GM18507 (cell line): ENCODE results near the gene IQSEC2.
A peak's percentile ranks its signal among the peaks of the same experiment; 100 is the strongest.

Source experiments
- DNase-seq: peaks from one replicate; pipeline ENCODE4 v3.0.0; 2011; ENCODE audit warnings: low read depth; ENCODE audit not compliant: insufficient read length; ENCODE audit errors: extremely low spot score
- FAIRE-seq: peaks from 2 replicates; lab custom pipeline; 2011; peaks lifted over from hg19 to GRCh38; lab: Jason Lieb, UNC

The IQSEC2 gene

DNA sequence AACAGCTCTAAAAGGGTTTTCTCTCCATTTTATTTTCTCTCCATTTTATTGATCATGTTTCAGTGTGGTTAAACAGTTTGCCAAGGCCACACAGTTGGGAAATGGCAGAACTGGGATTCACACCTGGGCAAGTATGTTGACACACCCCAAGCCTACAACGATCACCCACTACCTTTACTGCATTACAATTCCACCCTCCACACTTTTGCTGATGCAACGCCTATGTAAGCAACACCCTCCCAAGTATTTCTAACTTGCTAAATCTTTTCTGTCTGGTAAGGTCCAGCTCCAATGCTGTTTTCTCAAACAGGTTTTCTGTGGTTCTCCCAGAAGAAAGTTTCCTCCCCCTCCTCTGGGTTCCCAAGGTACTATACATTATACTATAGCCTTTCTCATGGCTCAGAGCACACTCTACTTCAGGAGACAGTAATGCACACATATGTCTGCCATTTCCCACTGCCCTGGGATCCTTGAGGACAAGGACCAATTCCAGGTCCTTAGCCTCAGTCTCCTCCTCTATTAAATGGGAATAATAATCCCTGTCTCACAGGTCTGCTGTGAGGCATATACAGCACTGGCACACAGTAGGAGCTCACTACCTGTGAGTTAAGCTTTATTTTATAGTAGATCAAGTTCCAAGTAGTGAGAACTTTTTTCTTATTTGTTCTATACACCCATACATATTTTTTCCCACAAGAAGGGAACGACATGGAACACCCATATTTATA, 27.9 kb downstream of the IQSEC2 start:
- no peak for DNase-seq
- FAIRE-seq: no peak

DNA sequence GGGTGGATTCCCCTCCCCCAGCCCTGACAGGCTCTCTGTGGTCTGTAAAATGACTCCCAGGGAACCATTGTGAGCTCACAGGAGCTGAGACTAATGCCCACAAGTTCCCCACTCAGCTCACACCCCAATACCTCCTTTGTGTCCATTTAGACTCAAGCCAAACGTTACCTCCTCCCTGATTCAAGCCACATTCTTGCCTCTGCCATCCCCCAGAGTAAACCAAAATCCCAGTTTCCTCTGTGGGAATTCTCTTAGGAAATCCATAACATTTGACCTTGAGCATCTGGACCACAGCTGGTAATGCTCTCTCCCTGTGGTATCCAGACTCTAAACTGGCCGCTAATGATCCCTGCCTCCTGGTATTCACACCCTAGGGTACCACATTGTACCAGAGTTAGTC, 30.1 kb downstream of the IQSEC2 start:
- no peak for FAIRE-seq

DNA sequence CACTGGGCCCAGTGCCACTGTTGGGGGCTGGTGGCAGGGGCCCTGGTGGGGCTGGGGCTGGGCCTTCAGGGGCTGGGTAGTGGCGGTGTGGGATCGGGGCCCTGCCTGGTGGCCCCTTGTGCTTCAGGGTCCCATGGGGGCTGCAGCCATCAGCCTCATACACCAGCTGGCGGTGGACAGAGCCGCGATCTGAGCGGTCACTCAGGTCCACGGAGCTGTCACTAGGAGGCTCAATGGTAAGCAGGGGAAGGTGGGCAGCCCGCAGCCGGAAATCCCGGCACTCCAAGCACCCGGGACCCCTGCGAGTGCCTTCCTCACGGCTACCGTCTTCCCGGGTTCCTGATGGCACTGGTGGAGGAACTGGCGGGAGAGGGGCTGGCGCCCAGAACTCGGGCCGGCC, 30.8 kb downstream of the IQSEC2 start:
- FAIRE-seq (no peak), DNase-seq (no peak)

More for the DNA sequence above, 30.1 kb downstream of the IQSEC2 start:
- no peak for DNase-seq

- DNase-seq (no peak), FAIRE-seq (no peak)
These were observed 31.9 kb downstream of the IQSEC2 start for GRCh38 chrX:53249408-53250042.

DNA sequence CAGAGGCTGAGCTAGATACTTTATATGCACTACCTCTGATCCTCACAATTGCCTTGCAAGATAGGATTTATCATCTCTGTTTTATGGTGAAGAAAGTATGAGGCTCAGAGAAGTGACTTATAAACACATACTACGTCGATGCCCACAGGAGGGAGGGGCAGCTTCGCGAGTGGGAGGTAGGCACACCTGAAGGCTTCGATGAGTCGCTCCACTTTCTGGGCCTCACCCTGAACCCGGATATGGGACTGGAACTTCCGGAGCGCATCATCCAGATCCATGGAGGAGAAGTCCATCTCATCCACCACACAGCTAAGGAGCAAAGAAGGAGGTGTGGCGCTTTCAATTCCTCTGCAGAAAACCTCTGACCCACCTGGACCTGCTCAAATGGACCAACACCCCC, 33.5 kb downstream of the IQSEC2 start:
- FAIRE-seq (no peak), DNase-seq (no peak)

- DNase-seq (no peak), FAIRE-seq (no peak)
These were observed 35.2 kb downstream of the IQSEC2 start for GRCh38 chrX:53246231-53246630.

DNA sequence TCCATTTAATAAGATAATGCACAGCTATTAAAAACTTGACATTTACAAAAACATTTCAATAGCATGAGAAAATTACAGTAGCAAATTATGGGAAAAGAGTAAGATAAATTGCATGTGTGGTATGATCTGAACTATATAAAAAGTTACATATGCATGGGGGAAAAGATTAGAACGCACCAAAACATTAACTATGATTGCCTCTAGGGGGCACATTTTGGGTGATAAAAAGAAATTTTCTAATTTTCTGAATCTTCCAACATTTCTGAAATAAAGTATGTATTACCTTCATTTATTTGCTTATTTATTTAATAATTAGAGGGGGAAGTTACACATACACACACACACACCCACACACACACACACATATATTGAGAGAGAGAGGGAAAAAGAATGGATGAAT, 36.8 kb downstream of the IQSEC2 start:
- no peak for FAIRE-seq

GRCh38 chrX:53242310-53242709, 39.1 kb downstream of the IQSEC2 start:
- no peak for DNase-seq
- FAIRE-seq: no peak

More for the DNA sequence above, 36.8 kb downstream of the IQSEC2 start:
- no peak for DNase-seq

GRCh38 chrX:53241558-53241957, 39.8 kb downstream of the IQSEC2 start:
- FAIRE-seq: no peak

GRCh38 chrX:53239474-53239873, 41.9 kb downstream of the IQSEC2 start:
- DNase-seq: no peak
- FAIRE-seq: no peak

More at GRCh38 chrX:53241558-53241957, 39.8 kb downstream of the IQSEC2 start:
- no peak for DNase-seq

DNA sequence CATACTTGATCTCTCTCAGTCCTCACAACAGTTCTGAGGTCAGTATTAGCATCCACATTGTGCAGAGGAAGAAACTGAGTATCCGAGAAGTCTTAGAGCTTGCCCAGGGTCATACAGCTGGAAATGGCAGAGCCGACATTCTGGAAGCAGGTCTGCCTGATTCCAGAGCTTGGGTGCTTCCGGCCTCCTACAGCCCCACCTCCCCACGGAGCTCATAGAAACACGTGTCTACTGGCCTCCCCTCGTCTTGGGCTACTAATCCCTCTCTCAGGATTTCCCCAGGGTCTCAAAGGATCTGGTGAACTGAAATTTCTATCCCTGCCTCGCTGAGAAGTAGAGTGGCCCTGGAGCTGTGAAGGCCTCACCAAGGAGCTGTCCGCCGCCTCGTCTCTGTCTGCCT, 44.3 kb downstream of the IQSEC2 start:
- DNase-seq (no peak), FAIRE-seq (no peak)

DNA sequence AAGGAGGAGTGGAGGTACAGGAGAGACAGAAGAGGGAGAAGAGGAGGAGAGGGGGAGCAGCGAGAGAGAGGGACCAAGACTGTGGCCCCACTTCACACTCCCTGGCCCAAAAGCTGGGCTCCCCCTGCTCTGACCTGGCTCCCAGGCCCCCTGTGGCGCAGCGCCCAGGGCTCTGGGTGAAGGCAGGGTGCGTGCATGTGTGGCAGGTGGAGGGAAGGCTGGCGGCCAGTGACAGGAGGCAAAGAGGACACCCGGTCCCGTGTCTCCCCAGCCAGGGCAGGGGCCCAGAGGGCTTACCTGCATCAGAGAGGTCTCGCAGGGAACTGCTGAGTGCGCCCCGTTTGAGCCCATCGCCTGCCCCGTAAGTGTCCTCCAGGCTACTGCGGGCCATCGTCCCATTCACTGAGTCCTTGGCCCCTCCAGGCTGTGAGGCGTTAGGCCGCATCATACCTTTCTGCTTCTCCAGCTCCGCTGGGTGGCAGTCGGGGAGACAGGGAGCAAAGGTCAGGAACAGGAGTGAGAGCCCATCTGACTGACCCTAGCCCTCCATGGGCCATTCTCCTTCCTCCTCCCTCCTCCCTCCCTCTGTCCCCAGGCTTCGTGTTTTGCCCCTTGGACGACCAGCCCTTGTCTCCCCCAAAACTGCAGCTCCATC, 45.2 kb downstream of the IQSEC2 start:
- FAIRE-seq (no peak), DNase-seq (no peak)

GRCh38 chrX:53235566-53235965, 45.8 kb downstream of the IQSEC2 start:
- DNase-seq (no peak), FAIRE-seq (no peak)

DNA sequence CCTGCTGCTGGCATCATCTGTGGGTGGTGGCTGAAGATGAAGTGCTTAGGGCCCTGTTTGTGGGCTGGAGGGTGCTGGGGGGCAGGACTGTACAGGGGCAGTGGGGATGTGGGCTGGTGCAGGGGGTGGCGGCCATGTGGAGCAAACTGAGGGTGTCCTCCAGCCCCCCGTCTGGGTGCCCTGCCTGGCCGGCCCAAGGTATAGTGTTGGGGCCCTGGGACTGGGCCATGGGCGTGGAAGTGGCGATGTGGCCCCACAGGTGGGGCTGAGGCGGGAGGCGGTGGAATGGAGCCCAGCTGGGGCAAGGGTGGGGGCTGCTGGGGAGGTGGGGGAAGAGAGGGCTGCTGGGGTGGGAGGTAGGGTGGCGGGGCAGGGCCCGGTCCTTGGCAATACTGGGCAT, 46.9 kb downstream of the IQSEC2 start:
- no peak for FAIRE-seq

DNA sequence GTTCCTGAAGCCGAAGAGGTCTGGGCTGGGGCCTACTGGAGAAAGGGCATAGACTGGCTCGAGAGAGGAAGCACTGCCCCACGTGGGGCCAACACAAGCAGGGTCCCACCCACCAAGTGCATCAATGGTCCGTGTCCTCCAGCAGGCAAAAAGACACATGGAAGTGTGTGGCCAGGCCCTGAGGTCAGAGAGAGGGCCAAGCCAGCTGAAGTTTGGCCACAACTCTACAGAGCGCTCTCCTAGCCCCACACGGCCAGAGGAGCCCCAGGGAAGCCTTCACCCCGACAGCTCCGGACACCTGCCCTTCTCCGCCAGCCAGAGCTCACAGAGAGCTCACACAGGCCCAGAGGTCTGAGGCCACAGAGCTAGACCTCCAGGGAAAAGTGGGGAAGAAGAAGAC, 47.8 kb downstream of the IQSEC2 start:
- FAIRE-seq: no peak

More for the DNA sequence above, 46.9 kb downstream of the IQSEC2 start:
- no peak for DNase-seq

GRCh38 chrX:53230116-53230515, 51.3 kb downstream of the IQSEC2 start:
- no peak for FAIRE-seq
- no peak for DNase-seq

More for the DNA sequence above, 47.8 kb downstream of the IQSEC2 start:
- DNase-seq: no peak

DNA sequence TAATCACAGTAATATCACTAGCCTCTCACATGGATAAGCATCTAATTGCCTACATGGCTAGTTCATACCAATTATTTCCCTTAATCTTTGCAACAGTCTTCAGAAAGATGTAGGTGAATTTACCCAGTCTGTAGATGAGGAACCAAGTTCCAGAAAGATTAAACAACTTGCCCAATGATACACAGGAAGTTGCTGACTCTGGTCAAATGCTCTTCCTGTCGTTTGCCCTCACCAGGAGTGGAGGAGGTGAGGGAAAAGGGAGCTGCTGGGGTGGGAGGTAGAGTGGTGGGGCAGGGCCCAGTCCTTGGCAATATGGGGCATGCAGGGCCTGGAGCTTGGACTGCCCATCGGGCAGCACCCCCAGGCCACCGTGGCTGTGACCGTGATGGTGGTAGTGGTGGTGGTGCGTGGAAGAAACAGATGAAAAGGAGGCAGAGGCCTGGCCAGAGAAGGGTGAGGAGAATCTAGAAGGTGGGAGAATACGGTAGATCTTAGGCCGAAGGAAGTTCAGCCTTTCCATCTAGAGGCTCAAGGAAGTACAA, 54.1 kb downstream of the IQSEC2 start:
- FAIRE-seq: no peak

DNA sequence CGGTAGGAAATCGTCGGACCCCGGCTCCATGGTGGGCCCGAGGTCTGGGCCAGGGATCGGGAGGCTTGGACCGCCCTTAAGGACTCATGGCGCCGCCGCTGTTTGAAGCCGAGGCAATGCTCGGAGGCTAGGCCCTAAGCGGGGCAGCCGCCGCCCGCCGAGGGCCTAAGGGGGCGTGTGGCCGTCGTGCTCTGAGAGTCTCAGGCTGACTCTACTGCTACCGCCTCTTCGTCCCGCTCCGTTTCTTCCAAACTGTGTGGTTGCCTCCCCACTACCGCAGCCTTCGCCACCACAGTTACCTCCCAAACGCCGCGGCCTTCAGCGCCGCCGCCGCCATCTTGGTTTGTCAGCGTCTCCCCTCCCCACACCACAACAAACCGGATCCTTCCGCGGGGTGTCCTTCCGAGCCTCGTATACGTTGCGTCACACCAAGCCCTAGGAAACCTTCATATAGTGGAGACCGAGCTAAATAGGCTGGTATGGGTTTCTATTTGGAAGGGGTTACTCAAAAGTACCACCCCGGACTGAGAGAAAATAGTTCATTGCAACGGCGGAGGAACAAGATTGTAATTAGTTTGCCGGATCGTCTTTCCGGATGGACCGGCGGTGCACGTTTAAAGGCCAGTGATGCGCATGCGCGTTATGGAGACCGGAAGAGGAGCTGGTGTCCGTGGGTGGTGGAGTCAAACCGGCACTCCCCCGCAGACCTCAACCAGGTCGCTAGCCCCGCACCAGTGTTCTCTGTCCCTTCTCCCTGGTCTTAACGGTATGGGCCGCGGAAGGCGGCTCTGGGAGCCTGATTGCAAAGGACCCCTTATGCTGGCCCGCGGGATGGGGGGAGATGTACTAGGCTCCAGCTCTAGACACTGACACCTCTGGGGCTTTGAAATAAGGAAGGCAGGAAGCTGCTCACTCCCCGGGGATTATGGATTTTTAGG, 56.3 kb downstream of the IQSEC2 start, which contains the start of gene KDM5C:
Gene KDM5C (minus strand): TSS at position 348 of the 938 bp plus-strand sequence. CDS start 318 bp downstream, at position 30.
- DNase-seq: peak; percentile 80
- peak; percentile 97 for FAIRE-seq

More for the DNA sequence above, 54.1 kb downstream of the IQSEC2 start:
- DNase-seq: no peak
